NK-92 (cell line): Measurements from ENCODE around the gene THAP3.
"Not testable (repeated sequence)": the region's sequence is repeated elsewhere in the genome, so short reads cannot be mapped to it uniquely, and the experiment has no call there.

Source experiments
- DNase-seq: peaks from one replicate; lab custom pipeline; 2025; ENCODE audit not compliant: unreplicated experiment; lab: John Stamatoyannopoulos, UW

The THAP3 gene

DNA sequence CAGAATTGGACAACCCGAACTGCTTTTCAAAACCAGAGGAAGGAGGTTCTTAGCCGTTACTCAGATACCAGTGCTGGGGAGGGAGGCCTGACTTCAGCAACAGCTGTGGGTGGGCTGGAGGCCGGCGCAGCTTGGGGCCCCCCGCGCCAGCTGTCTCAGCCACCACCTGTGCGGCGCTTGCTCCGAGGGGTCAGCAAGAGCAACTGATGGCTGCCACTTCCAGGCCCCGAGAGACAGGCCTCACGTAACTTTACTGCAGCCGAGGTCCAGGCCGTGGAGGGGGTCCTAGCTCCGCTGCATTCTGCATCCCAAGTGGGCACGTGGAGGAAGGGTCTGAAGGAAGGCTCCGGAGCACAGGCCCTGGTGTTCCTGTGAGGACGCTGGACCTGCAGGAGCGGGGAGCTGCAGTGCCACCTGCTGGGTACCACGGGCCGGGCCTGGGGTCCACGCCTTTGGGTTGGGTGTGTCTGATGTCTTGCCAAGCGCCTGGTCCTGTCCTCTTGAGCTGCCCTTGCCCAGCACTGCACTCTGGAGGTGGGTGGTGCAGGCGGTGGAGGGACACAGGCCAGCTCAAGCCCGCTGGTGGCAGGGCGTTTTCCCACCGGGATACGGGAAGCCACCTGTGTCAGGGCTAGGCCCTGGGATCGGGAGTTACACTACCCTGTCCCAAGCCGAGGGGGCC lies 9.8 kb downstream of the THAP3 start:
- DNase-seq, result no peak

DNA sequence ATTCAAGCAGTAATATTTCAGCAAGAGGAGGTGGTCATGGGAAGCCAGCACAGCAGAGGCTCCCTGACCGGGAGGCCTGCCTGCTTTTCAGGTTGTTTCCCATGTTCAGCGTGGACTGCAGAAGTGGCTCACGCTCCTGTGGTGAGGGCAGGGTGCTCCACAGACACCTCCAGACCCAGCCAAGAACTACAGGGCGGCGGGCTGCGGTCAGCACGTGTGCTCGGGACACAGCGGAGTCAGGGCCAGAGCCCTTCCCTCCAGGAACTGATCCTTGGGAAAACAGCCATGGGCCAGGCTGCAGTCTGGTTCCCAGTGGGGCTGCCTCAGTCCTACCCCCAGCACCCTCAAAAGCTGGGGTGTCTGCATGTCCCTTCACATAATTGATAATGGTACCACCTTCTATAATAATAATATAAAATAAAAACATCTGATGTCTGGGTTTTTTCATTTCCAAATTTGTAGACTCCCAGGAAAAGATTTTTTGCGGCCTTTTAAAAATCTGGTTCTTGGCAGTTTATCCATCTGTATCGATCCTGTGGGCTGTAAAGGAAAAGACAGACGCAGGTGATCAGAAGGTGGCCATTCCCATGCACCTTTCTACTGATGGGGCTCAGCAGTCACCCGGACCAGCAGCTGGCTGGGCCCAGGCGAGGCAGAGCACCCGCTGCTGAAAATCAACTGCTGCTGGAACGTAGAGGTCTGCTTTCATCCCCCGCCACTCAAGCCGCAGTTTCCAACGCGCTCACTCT lies 10.7 kb downstream of the THAP3 start:
- DNase-seq, result no peak

DNA sequence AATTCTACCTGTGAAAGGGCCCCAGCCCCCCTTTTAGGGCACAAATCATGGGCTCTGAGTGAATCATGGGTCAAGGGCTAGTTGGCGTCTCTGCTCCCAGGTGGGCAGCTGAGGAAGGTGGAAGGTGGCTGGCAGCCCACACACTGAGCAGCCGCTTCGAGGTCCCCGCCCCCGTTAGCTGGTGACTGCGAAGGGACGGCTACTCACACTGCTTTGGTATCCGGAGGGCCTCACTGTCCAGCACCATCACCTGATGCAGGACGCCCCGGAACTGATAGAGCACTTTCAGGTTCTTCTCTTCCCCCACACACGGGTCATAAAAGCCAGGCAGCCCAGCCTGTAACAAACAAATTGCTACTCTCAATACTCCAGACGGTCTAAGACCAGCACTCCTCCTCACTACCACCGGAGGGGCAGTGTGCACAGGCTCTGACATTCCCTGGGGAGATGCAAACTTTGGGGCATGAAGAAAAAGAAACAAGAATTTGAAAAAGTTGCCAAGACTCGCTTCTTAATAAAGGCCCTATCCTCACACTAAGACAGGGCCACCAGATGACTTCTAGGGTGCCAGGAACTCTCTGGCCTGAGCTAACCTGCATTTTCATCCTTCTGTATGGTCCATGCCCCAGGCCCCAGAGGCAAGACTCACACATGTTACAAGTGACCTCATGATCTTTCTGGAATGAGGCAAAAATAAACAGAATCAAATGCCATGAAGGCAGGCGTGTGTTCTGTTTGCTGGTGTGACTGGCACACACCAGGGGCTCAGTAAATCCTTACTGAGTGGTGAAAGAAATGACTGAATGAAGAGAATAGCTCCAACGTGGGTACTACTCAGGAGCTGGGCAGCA lies 11.5 kb downstream of the THAP3 start:
- DNase-seq, result no peak

DNA sequence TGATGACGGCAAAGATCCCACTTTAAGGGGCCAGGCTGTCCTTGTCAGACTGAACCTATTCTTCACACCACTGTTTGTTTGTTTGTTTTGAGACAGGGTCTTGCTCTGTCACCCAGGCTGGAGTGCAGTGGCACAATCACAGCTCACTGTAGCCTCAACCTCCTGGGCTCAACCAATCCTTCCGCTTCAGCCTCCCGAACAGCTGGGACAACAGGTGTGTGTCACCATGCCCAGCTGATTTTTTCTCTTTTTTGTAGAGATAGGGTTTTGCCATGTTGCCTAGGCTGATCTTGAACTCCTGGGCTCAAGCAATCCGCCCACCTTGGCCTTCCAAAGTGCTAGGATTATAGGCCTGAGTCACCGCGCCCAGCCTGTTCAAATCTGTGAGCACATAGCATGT lies 12.1 kb downstream of the THAP3 start:
- DNase-seq, result not testable (repeated sequence)

DNA sequence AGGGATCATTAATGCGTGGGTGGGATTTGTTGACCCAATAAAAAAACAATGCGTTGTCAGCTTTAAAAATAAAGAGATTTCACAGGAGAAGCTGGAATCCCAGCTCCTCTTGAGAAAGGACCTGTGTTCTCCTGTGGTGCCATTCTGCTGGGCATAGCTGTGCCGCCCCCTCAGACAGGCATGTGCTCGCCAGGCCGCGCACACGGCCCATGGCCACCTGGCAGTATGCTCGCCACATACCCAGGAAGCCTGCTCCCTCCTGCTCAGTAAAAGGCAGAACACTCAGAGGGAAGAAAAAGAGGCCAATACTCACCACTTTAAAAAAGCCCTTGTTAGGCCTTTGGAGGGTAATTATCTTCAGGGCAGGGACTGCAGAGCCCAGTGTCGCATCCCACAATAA lies 13.1 kb downstream of the THAP3 start:
- no peak for DNase-seq

DNA sequence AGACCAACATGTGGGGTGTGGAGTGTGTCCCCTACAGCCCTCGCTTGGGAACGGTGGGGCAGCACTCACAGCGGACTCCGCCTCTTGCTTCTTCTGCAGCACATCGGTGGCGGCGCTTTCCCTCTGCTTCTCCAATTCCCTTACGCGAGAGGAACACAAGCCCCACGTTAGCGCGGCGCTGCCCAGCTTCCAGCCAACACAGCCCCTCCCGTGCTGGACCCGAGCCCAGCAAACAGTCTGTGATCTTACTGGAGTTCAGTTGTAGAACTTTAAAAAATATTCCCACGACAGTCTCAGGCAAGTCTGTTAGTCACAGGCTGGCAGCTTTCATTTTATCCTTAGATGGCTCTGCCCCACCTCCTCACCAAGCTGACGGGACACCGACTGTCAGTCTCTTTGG lies 13.6 kb downstream of the THAP3 start:
- no peak for DNase-seq

DNA sequence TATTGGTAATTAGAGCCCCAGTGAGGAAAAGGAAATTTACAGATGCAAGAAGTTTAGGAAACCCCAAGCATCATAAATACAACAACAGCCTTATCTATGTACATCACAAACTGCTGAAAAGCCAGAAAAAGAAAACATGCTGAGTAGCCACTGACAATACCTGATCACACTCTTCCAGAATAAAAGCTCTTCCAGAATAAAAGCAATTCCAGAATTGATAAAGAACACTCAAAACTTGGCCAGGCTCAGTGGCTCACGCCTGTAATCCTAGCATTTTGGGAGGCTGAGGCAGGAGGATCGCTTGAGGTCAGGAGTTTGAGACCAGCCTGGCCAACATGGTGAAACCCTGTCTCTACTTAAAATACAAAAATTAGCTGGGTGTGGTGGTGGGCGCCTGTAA lies 16.2 kb downstream of the THAP3 start:
- not testable (repeated sequence) for DNase-seq

DNA sequence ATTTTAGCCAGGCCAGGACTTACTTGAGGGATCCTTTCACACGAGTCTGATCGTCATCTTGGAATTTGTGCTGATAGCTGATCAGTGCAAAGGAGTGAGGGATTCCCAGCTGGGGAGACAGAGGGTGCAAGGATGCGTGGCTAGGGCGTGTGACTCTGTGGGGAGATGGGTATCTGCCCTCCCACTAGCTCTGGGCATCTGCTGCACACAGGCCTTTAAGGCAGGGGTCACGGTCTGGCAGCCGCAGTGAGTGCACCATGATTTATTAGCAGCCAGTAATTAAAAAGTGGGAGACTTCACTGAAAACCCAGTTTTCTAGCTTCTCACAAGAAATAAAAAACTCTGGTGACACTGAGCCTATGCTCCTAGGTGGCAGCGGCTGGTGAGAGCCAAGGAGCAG lies 20.4 kb downstream of the THAP3 start:
- DNase-seq, result no peak

DNA sequence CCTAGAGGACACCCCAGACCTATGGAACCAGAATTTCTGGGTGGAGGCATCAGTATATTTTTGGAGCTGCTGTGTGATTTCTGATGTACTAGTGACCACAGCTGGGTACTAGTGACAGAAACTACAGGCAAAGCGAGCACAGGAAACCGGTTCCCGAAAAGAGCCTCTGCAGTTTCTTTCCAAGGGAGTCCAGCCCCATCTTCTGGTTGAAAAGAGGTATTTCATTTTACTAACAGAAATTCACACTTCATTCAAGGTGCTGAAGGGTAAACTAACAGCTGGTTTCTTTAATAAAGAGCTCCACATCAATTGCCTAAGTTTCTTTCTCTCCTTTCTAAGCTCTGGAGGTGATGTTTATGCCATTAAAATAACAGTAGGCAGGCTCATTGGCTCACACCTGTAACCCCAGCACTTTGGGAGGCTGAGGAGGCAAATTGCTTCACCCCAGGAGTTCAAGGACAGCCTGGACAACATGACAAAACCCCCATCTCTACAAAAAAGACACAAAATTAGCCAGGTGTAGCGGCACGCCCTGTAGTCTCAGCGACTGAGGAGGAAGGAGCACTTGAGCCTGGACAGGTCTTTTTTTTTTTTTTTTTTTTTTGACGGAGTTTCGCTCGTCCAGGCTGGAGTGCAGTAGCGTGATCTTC lies 22.0 kb downstream of the THAP3 start:
- DNase-seq, result no peak

DNA sequence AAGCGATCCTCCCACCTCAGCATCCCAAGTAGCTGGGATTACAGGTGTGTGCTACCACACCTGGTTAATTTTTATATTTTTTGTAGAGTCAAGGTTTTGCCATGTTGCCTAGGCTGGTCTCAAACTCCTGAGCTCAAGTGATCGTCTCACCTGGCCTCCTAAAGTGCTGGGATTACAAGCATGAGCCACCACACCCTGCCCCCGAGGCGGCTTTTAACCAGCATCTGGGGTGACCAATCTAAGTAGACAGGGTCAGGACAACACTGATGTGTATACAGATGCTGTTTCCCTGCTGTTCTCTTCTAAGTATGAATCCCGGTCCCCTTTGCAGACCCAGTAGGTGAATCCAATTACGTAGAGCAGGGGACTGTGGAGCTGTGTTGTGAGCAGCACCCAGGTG lies 23.9 kb downstream of the THAP3 start:
- DNase-seq, result no peak

DNA sequence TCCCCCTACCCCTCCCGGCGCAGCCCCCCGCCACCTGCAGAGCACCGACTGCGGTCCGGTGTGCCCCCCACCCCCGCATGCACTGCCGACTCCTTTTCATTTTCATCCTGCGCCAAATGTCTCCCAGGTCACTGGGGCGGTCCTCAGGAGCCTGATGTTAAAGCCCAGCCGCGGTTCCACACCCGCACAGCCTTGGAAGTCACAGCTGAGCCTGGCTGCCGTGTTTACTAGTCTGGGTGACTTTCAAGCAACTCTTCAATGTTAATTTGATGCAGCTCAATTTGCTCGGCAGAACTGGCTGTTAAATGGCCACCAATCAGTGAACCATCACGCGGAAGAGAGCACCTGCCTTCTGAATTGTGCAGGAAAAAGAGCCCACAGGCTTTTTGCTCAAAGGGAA lies 27.2 kb downstream of the THAP3 start:
- no peak for DNase-seq

DNA sequence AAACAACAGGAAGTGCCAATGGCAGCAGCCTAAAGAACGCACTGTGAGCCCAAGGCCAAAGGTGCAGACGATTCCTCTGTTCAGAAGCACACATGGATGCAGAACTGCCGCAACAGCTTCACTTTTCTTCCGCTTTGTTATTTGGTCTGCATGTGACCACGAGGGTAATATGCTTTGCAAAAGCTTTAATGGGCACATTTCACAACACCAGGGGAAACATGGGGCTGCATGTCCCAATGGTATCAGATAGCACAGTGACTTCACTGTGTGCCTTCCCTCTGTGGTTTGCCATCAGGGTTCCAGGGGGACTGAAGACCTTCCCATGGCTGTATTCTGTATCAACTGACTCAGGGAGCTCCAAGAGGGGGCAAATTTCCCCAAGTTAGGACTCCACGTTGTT lies 28.3 kb downstream of the THAP3 start:
- DNase-seq, result no peak

DNA sequence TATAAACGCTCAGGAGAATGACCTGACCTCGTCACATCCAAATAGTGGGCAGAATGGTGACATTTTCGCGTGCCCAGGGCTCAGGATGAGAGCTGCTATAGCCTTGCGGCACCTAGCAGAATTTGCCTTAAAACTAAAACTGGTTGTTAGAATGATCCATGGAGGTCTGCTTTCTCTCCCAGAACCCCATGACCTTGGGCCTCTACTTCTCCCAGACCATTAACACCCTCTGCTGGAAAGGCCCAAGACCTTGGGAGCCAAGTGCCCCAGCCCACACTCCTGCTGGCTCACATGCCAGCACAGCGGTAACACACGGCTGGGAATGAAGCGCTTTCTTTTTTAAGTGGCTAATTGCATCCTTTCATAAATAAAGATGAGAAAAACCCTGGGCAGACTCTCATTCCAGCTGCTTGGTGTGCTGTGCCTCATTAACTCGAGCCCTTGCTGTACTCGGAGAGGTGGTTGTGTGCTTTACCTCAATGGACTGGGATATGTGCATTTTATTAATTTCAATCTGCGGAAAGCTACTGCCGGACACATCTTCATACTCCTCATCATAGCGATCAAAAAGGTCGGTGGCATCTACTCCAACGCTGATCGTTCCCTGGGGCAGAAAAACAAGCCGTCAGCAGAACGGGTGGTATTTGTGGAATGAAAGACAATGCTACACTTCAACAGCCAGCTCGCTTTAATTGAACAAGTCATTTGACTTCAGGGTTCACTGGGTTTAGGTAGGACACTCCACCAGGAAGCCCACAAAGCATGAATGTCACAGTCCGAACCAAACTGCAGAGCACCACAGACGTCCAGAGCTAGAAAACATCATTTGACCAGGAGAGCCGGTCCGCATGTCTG lies 29.0 kb downstream of the THAP3 start:
- no peak for DNase-seq

DNA sequence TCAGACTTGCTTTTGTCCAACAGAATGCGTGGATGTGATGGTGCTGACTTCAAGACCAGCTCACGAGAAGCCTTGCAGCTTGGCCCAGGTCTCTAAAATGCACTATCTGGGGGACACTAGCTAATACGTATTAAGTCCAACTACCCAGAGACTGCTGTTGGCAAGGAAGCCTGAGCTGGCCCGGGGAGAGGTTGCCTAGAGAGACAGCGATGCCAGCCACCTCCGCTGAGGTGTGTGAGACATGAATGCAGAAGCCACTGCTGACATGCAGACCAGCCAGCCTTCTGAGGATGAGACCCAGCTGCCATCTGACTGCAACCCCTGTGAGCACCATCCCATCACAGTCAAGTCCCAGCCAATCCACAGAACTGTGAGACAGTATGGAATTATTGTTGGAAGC lies 32.5 kb downstream of the THAP3 start:
- no peak for DNase-seq

DNA sequence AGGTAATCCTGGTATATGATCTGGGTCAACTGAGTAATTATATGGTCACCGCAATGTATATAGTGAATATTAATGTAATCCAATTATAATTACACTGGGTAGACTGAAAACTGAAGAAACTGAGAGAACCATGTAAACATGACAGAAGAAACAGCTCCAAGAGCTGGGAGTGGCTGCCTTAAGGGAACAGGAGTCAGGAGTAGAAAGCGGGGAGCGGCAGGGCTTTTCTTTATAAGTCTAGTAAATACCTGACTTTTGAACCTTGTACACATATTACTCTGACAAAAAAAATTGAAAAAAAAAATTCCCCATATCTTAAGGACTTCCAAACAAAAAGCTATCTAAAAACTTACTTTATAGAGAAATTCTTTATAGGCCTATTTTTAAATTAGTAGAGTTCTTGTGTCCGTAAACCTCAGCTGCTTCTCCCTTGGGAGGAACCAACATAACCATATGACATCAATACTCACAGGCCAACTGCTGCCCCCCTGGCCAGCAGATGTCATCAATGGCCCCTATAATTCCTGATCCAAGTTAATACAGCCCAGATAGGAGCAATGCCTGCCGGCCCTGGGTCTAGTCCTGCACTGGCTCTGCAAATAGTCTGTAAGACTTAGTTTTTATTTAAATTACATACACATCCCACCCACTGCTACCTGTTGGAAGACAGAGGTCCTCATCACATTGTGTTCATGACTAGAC lies 33.8 kb downstream of the THAP3 start:
- no peak for DNase-seq

DNA sequence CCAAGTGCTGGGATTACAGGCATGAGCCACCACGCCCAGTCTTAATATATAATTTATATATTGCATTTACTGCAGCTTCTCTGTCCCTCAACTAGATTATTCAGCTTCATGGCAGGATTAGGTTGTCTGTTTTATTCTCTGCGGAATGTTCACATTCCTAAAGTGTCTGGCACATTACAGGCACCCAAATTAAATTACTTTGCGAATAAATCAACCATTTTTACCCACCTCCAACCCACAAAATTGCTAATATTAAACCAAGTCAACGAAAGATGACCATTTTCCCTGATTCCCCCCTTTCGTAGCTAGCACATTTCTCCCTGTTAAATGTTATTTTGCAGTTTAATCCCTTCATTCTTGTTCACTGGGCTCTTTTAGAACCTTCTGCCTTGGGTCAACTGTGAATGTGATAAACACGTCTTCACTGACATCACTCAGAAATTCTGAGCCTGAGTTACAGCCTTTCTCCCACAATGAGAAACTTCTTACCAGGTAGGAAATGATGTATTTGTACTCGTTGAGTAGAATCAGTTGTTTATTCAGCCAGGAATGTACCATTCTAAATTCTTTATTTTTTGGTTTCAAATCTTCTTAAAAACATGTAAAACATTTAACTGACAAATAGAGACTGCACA lies 35.9 kb downstream of the THAP3 start:
- DNase-seq, result no peak

DNA sequence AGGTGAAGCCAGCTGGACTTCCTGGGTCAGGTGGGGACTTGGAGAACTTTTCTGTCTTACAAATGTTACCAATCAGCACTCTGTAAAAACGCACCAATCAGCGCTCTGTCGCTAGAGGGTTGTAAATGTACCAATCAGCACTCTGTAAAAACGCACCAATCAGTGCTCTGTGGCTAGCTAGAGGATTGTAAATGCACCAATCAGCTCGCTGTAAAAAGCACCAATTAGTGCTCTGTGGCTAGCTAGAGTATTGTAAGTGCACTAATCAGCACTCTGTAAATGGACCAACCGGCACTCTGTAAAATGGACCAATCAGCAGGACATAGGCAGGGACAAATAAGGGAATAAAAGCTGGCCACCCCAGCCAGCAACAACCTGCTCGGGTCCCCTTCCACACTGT lies 37.8 kb downstream of the THAP3 start:
- DNase-seq, result not testable (repeated sequence)

DNA sequence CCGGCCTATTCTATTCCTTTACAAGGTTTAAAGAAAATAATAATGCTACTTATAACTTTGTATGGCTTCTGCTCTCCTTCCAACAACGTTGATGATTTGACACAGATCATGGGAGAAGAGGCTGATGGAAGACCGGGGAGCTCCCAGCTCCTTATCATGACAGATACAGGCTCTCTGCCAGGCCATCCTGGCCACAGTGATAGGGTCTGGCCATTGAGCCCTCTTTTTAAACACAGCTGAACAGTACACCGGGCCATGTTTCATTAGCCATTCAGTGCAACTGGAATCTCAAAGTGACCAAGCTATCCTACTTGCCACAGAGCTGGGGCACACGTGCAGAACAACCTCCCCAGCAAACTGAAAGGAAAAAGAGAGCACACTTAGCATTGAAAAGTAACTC lies 42.0 kb downstream of the THAP3 start:
- no peak for DNase-seq

DNA sequence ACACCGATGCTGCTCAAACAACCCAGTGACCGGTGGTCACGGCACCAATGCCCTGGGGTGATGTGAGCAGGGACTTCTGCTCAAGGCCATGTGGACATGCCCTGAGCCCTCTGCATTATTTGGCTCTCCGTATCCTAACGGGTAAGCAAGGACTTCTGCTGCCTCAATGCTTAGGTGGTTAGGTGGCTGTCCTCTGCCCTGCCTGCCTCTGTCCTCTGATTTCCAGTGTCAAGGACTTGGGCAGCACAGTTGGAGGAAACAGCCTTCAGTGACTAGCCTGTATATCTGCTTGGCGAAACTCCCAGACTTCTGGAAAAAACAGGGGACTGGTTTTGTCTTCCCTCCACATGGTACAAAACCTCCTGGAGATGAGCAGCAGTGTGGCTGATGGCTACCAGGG lies 42.5 kb downstream of the THAP3 start:
- DNase-seq, result no peak
